ENCODE results near the gene SDC4. TPM values are rescaled to one million over a fixed set of nuclear protein-coding genes. Genes with fewer than 3 reads are reported as not detected.

Gene SDC4
- total RNA-seq, 4 donors from 2014 or later: 41.2 to 72.5 (median 63.4) TPM

DNA sequence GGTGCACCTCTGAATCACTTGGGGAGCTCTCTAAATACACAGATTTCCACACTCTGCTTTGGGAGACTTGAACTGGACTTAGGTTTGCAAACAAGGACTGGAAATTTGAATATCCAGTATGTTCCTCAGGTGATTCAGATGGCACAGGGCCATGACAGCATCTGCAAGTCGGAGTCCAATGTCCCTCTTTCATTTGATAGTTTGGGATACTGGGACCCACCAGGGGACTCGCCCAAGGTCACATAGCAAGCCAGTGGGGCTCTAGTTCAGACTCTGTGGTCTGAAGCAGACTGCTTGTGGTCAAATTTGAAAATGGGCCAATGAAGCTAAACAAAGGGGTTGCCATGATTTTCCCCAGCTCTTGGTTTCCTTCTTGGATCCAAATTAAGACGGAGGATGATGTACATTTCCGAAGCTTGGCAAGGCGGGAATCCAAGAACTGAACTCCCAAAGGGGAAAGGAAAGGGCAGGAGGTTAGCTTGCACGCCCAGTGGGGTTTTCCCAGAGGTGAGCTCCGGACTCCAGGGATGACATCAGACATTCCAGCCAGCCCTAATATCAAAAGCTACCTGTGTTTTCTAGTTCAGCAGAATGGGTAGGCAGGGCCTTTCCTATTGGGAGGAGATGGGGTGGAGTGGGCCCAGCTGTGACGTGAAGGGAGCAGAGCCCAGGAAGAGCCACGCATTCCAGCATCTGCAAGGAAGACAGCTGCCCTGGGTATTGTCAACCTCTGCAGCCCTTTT, 11.4 kb upstream of the SDC4 start:
- H3K27ac ChIP-seq: peak overlapping the region; percentile 78 to 97 (median 88)
- peaks cover 2 to 70% (median 33%) of the 10 kb centered on the region in 4 donors for H3K4me1 ChIP-seq
- TF ChIP-seq, protein P1, sequence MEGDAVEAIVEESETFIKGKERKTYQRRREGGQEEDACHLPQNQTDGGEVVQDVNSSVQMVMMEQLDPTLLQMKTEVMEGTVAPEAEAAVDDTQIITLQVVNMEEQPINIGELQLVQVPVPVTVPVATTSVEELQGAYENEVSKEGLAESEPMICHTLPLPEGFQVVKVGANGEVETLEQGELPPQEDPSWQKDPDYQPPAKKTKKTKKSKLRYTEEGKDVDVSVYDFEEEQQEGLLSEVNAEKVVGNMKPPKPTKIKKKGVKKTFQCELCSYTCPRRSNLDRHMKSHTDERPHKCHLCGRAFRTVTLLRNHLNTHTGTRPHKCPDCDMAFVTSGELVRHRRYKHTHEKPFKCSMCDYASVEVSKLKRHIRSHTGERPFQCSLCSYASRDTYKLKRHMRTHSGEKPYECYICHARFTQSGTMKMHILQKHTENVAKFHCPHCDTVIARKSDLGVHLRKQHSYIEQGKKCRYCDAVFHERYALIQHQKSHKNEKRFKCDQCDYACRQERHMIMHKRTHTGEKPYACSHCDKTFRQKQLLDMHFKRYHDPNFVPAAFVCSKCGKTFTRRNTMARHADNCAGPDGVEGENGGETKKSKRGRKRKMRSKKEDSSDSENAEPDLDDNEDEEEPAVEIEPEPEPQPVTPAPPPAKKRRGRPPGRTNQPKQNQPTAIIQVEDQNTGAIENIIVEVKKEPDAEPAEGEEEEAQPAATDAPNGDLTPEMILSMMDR (IDR thresholded peaks at IDR 0.05): no peak
- no peak for TF ChIP-seq EP300 (IDR thresholded peaks at IDR 0.05)
- TF ChIP-seq POLR2A (IDR thresholded peaks at IDR 0.05): no peak
- no peaks in the 10 kb centered on the region for H3K9me3 ChIP-seq
- no peaks in the 10 kb centered on the region for H3K36me3 ChIP-seq
- no peak for DNase-seq (ENCODE audit: low spot score in 2 of 2)
- no peaks in the 10 kb centered on the region for H3K27me3 ChIP-seq
- H3K4me3 ChIP-seq: no peak overlapping the region
- 50 to 52% methylated on average over 9 of the region's 9 CpGs for WGBS, 2 donors

DNA sequence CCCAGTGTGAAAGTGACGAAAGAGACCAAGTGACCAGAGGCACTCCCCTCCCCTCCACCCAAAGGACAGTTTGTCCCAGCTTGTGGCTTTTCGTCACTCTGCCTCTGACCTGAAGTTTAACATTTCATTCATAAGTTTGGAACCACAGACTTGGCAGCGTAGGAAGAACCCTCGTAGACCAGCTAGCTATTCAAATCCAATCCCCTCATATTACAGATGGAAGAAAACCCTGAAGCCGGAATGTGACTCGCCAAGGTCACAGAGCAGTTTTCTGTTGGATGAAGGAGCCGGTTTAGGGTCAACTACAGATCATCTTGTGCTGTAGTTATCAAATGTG, 10.8 kb upstream of the SDC4 start:
- WGBS, 2 donors: 28 to 42% methylated on average over 7 of the region's 7 CpGs
- no peak overlapping the region for H3K4me3 ChIP-seq
- peaks cover 2 to 66% (median 31%) of the 10 kb centered on the region in 4 donors for H3K4me1 ChIP-seq
- peak; percentile 70 to 73 for DNase-seq (ENCODE audit: low spot score in 2 of 2)
- no peaks in the 10 kb centered on the region for H3K27me3 ChIP-seq
- H3K9me3 ChIP-seq: no peaks in the 10 kb centered on the region
- TF ChIP-seq POLR2A (IDR thresholded peaks at IDR 0.05) (no peak), EP300 (IDR thresholded peaks at IDR 0.05) (peak; percentile 97 to 98)
- H3K36me3 ChIP-seq: no peaks in the 10 kb centered on the region
- peak overlapping the region; percentile 79 to 97 (median 88) for H3K27ac ChIP-seq

DNA sequence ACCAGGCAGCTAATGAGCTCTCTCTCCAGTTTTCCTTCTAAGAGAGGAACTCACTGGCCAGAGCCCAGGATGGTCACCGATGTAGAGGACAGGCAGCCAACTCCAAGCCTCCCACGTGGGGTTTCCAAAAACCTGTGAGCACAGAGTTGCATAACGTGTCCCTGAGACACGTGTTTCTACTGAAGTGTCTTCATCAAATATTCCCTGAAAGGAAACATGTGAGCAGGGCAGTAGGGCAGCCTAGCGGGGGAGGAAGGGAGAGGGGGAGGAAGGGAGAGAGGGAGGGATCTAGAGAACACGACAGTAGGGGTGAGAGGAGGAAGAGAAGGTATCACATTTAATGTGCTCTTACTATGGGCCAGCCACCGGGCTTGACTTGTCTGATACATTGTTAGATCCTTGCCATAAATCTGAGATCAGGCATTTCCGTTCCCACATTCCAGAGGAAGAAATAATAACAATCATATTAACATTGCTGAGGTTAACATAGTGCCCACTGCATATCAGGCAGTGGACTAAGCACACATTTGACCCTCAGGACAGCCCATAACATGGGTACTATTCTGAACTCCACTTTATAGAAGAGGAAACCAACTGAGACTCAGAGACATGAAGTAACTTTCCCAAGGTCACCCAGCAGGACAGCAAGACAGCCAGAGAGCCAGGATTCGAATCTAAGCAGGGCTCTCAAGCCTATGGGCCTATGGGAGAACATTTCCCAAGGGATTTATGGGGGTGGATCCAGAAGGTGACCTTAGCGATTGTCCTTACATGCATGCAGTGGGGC, 10.3 kb upstream of the SDC4 start:
- TF ChIP-seq, protein P1 (IDR thresholded peaks at IDR 0.05): peak in 2 of 5 experiments; percentile 7 to 24
- TF ChIP-seq EP300 (IDR thresholded peaks at IDR 0.05): peak; percentile 81 to 88
- TF ChIP-seq POLR2A (IDR thresholded peaks at IDR 0.05): no peak
- Histone ChIP-seq H3K27ac (peak overlapping the region; percentile 79 to 97 (median 88)), H3K4me3 (no peak overlapping the region), H3K27me3 (no peaks in the 10 kb centered on the region), H3K9me3 (no peaks in the 10 kb centered on the region), H3K4me1 (peaks cover 2 to 60% (median 28%) of the 10 kb centered on the region in 4 donors), H3K36me3 (no peaks in the 10 kb centered on the region)
- WGBS, 2 donors: 11 to 19% methylated on average over 10 of the region's 10 CpGs
- DNase-seq (ENCODE audit: low spot score in 2 of 2): peak; percentile 81 to 92

DNA sequence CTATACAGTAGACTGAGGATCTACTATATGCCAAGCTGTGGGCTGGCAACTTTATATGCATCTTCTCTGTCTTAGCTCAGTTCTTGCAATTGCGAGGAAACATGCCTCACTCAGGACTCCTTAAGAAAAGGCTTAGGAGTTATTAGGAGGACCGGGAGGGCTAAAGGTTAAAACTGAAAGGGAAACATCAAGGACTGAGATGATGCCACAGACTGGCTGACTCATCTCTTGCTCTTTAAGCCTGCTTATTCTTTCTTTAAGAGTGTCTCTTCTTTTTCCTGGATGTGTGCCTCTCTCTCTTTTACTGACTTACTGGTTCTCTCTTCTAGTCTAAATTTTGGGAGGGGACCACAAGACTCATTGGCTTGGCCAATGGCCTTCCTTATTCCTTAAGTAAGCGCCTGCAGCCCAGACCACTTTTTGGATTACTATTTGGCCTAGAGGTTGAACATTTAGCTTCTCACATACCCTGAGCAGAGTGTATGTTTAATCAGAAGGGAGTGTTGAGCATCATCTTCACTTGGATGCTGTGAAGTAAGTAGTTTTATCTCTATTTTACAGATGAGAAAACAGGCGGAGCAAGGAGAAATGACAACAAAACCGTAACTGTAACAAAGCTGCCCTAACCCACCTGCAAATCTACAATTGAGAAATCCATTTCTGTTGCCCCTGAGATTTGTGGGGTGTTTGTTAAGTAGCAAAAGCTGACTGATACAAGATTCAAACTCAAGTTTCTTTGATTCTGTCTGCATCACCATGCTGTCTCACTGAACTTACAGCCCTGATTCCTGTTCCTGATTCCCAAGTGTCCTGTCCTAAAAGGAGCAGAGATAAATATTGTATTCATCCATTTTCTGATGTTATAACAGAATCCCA, 7.2 kb upstream of the SDC4 start:
- Histone ChIP-seq H3K9me3 (no peaks in the 10 kb centered on the region), H3K36me3 (no peaks in the 10 kb centered on the region), H3K27ac (peak overlapping the region in 2 of 4 donors; percentile 60 to 64), H3K4me3 (no peak overlapping the region), H3K27me3 (no peaks in the 10 kb centered on the region), H3K4me1 (peaks cover 2 to 41% (median 26%) of the 10 kb centered on the region in 4 donors)
- no peak for DNase-seq (ENCODE audit: low spot score in 2 of 2)
- 77 to 81% methylated on average over 5 of the region's 5 CpGs for WGBS, 2 donors
- TF ChIP-seq, protein P1 (IDR thresholded peaks at IDR 0.05): no peak
- TF ChIP-seq EP300 (IDR thresholded peaks at IDR 0.05): no peak
- TF ChIP-seq POLR2A (IDR thresholded peaks at IDR 0.05): no peak
